ENCODE measurements around the gene HSBP1.

Gene HSBP1

DNA sequence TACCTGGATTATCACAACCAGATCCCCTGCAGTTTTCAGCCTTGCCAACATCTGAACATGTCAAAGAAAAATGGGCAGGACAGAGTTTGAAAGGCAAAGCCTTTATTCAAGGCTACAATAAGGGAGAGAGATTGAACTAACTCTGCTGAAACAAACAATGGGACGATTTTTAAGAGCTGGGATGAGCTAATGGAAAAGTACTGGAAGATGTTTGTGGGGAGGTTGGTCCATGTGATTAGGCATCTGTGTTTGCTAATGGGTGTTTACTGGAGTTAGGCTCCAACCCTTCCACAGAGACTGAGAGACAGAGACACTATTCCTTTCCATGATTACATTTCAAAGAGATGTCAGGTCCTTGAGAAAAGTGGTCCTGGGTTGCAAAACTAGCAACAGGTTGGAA is 35.0 kb upstream of the HSBP1 start:
- in situ Hi-C loops (cut with HindIII; ENCODE audit: low sequenced_read_pairs): no loop called here
- H3K4me3 ChIP-seq (ENCODE audit: low read depth, low read length): no peak overlapping the region
- no peak for DNase-seq (ENCODE audit: low read depth)
- TF ChIP-seq, protein P1, sequence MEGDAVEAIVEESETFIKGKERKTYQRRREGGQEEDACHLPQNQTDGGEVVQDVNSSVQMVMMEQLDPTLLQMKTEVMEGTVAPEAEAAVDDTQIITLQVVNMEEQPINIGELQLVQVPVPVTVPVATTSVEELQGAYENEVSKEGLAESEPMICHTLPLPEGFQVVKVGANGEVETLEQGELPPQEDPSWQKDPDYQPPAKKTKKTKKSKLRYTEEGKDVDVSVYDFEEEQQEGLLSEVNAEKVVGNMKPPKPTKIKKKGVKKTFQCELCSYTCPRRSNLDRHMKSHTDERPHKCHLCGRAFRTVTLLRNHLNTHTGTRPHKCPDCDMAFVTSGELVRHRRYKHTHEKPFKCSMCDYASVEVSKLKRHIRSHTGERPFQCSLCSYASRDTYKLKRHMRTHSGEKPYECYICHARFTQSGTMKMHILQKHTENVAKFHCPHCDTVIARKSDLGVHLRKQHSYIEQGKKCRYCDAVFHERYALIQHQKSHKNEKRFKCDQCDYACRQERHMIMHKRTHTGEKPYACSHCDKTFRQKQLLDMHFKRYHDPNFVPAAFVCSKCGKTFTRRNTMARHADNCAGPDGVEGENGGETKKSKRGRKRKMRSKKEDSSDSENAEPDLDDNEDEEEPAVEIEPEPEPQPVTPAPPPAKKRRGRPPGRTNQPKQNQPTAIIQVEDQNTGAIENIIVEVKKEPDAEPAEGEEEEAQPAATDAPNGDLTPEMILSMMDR (IDR thresholded peaks at IDR 0.05; ENCODE audit: low read depth, low read length, missing control alignments): no peak

DNA sequence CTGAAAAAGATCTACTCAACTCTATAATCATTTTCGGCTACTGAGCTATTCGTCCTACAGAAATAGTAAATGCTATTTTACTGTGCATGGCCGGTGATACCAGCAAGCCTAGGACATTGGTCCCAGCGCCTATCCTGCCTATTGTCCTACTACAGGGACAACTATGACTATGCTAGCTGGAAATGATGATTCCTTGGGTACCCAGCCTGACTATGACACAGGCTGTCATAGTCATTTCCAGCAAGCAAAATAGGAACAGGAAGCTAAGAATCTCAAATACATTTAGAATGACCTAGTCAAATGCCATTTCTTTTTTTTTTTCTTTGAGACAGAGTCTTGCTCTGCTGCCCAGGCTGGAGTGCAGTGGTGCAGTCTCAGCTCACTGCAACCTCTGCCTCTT is 33.7 kb upstream of the HSBP1 start:
- TF ChIP-seq, protein P1 (IDR thresholded peaks at IDR 0.05; ENCODE audit: low read depth, low read length, missing control alignments): no peak
- DNase-seq (ENCODE audit: low read depth): no peak
- in situ Hi-C loops (cut with HindIII; ENCODE audit: low sequenced_read_pairs): no loop called here

DNA sequence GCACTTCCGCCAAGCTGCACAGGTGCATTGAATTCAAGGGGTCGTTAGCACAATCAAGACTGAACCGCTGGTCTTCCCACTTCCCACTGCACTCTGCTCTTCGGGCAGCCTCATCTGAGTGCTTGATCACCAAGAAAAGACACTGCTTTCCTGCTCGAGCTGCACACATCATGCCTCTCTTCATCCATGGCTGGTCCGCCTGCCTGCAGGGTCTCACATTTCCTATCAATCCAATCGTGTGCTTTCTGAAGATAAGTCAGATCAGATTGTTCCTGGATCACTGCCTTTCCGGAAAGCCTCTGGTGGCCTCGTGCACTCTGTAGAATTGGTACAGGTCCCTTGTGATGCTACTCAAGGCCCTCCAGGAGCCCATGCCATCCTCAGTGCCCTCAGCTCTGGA is 30.8 kb upstream of the HSBP1 start:
- in situ Hi-C loops (cut with HindIII; ENCODE audit: low sequenced_read_pairs): no loop called here
- DNase-seq (ENCODE audit: low read depth): no peak
- TF ChIP-seq, protein P1 (IDR thresholded peaks at IDR 0.05; ENCODE audit: low read depth, low read length, missing control alignments): no peak
- no peak overlapping the region for H3K4me3 ChIP-seq (ENCODE audit: low read depth, low read length)

More for the DNA sequence above, 33.7 kb upstream of the HSBP1 start:
- H3K4me3 ChIP-seq (ENCODE audit: low read depth, low read length): no peak overlapping the region

DNA sequence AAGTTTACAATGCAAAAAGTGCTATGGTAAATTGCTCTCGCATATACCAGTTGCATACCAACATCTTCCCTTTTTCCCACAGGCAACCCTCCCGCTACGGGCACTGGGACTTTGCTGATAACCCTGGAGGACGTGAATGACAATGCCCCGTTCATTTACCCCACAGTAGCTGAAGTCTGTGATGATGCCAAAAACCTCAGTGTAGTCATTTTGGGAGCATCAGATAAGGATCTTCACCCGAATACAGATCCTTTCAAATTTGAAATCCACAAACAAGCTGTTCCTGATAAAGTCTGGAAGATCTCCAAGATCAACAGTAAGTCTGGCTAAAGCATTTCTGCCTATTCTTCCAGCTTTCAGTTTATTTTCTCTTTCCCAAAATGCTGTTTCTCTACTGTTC is 27.9 kb upstream of the HSBP1 start:
- TF ChIP-seq, protein P1 (IDR thresholded peaks at IDR 0.05; ENCODE audit: low read depth, low read length, missing control alignments): no peak
- in situ Hi-C loops (cut with HindIII; ENCODE audit: low sequenced_read_pairs): no loop called here
- no peak overlapping the region for H3K4me3 ChIP-seq (ENCODE audit: low read depth, low read length)
- peak; percentile 39 for DNase-seq (ENCODE audit: low read depth)

DNA sequence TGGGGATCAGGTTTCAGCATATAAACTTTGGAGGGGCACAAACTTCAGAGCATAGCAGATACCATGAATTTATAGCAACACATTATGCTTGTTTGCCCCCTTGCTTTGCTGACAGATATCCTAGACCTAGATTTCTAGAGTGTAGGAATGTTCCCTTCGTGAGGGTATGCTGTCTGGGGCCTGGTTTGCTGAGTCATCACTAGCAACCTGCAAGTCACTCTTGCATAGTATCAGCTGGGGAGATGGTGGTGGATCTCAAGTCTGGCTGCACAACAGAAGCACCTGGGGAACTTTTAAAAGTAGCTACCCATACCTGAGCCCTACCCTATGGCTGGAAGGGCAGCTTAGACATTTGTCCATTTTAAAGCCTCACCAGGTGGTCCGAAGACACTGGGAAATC is 22.3 kb upstream of the HSBP1 start:
- in situ Hi-C loops (cut with HindIII; ENCODE audit: low sequenced_read_pairs): no loop called here
- TF ChIP-seq, protein P1 (IDR thresholded peaks at IDR 0.05; ENCODE audit: low read depth, low read length, missing control alignments): no peak
- no peak for DNase-seq (ENCODE audit: low read depth)
- H3K4me3 ChIP-seq (ENCODE audit: low read depth, low read length): no peak overlapping the region

DNA sequence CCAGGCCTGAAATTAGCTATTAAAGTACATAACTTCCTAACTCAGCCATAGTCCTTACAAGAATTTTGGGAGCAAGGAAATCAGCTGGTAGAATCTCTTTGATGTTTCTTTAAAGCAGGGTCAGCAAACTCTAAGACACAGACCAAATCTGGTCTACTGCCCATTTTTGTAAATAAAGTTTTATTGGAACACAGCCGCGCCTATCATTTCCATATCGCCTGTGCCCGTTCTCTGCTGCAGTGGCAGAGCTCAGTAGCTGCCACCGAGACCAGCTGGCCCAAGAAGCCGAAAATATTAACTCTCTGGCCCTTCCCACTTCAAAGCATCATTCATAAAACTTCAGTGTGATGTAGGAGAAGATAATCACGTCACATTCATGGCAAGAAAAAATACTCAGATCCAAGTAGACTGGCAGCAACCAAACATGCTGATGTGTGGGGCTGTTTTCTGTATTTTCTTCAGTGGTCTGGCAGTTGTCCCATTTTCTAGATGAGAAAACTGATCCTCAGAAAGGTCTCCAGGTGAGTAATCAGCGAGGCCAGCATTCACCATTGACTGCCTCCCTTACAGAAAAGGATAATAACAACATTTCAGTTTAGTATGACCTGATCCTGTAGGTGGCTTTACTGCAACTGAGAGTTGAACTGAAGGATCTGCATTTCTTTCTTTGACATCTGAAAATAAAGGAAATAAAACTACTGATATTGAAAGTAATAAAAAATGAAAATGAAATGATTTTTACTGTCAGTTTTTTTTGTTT is 18.0 kb upstream of the HSBP1 start:
- TF ChIP-seq, protein P1 (IDR thresholded peaks at IDR 0.05; ENCODE audit: low read depth, low read length, missing control alignments): no peak
- H3K4me3 ChIP-seq (ENCODE audit: low read depth, low read length): no peak overlapping the region
- in situ Hi-C loops (cut with HindIII; ENCODE audit: low sequenced_read_pairs): no loop called here
- no peak for DNase-seq (ENCODE audit: low read depth)

Data from astrocyte of the cerebellum (primary cell).